OCI-LY1 (cell line): ENCODE measurements around the gene ABCA4.

Source experiments
- EZH2 ChIP-seq: fragments of 200-600 bp; sonication (generic), shearing (Covaris generic); IDR thresholded peaks from 2 replicates; pipeline ENCODE4 v1.8.0; 2017; ENCODE audit warnings: borderline replicate concordance, mixed run types, mild to moderate bottlenecking, antibody characterized with exemption, low read length, moderate library complexity, mixed read lengths
- TF ChIP-seq, protein P1 (sequence below): fragments of 200-600 bp; sonication (generic), shearing (Covaris generic); IDR thresholded peaks from 2 replicates; pipeline ENCODE4 v1.5.1; 2017; ENCODE audit warnings: mild to moderate bottlenecking, antibody characterized with exemption, low read length, moderate library complexity, mixed read lengths

DNA sequence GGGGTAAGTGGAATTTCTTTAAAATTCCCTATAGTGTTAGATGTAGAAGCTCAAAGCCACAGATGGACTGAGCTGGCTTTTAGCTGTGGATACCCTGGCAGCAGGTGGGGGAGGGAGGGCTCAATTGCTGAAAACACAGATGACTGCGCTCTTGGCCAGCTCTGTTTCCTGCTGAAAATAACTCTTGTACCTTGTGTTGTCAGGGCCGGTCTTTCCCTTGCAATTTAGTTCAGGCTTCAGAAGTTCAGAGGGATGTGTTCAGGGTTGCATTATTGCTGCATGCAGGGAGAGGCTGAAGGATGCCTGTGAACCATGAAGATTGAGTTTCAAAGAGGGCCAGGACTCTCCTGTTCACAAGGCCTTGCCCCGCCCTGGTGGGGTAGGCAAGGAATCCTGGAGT is 153.6 kb downstream of the ABCA4 start:
- TF ChIP-seq, protein P1, sequence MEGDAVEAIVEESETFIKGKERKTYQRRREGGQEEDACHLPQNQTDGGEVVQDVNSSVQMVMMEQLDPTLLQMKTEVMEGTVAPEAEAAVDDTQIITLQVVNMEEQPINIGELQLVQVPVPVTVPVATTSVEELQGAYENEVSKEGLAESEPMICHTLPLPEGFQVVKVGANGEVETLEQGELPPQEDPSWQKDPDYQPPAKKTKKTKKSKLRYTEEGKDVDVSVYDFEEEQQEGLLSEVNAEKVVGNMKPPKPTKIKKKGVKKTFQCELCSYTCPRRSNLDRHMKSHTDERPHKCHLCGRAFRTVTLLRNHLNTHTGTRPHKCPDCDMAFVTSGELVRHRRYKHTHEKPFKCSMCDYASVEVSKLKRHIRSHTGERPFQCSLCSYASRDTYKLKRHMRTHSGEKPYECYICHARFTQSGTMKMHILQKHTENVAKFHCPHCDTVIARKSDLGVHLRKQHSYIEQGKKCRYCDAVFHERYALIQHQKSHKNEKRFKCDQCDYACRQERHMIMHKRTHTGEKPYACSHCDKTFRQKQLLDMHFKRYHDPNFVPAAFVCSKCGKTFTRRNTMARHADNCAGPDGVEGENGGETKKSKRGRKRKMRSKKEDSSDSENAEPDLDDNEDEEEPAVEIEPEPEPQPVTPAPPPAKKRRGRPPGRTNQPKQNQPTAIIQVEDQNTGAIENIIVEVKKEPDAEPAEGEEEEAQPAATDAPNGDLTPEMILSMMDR = no peak
- no peak for TF ChIP-seq EZH2
